ENCODE data around the gene TEX19. TPM values are rescaled to one million over a fixed set of nuclear protein-coding genes. Genes with fewer than 3 reads are reported as not detected.

Gene TEX19
- total and polyA plus RNA-seq, 10 donors = not detected

- H3K36me3 ChIP-seq = peaks cover 0 to 46% (median 24%) of the 10 kb centered on the region in 6 donors
- TF ChIP-seq CTCF (IDR thresholded peaks at IDR 0.05 in 8 of 11, conservative IDR thresholded peaks at IDR 0.05 in 3 of 11) (no peak), POLR2A (IDR thresholded peaks at IDR 0.05) (no peak), POLR2AphosphoS5 (IDR thresholded peaks at IDR 0.05) (no peak)
- H3K27me3 ChIP-seq (replicated peaks in 1 of 7) = peaks cover 0 to 17% (median 7%) of the 10 kb centered on the region in 7 donors
- H3K4me3 ChIP-seq = no peak overlapping the region
- H3K4me1 ChIP-seq = peaks cover 0 to 18% (median 5%) of the 10 kb centered on the region in 6 donors
- DNase-seq = no peak
- intact Hi-C loops (cut with DNase I; ENCODE audit: low total_unique reads) = no loop called here
- H3K9me3 ChIP-seq = no peaks in the 10 kb centered on the region
- H3K27ac ChIP-seq = no peak overlapping the region
- 91 to 98% (median 93%) methylated on average over 8 to 13 of the region's 13 CpGs for WGBS, 5 donors
These were observed 31.9 kb downstream of the TEX19 start for GRCh38 chr17:82390860-82391435.

DNA sequence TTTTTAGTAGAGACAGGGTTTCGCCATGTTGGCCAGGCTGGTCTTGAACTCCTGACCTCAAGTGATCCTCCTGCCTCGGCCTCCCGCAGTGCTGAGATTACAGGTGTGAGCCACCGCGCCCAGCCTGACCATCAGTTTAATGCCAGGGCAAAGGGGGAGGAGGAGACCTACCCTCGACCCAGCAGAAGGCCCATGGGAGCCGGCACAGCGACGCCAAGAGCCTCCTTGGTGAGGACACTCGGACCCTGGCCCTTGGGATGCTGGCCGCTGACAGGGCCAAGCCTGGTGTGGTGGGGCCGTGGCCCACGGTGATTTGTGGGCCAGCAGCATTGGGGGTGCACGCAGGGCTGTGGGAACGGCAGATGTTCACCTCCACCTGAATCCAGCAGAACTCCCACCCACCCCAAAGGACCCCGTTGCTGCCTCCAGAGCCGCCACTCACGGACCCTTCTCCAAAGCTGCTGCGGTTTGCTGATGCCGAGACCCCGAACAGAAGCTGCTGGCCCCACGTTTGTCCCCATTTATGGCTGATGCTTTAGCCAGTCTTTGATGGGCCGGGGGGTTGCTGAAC is 32.5 kb downstream of the TEX19 start:
- 92 to 96% (median 94%) methylated on average over 11 to 23 of the region's 23 CpGs for WGBS, 5 donors
- Histone ChIP-seq H3K36me3 (peaks cover 0 to 46% (median 24%) of the 10 kb centered on the region in 6 donors), H3K27me3 (replicated peaks in 1 of 7) (peaks cover 0 to 11% (median 5%) of the 10 kb centered on the region in 7 donors), H3K9me3 (no peaks in the 10 kb centered on the region), H3K27ac (no peak overlapping the region), H3K4me1 (peaks cover 0 to 15% (median 5%) of the 10 kb centered on the region in 6 donors), H3K4me3 (no peak overlapping the region)
- TF ChIP-seq POLR2AphosphoS5 (IDR thresholded peaks at IDR 0.05) = no peak
- TF ChIP-seq CTCF (IDR thresholded peaks at IDR 0.05 in 8 of 11, conservative IDR thresholded peaks at IDR 0.05 in 3 of 11) = no peak
- DNase-seq = no peak
- intact Hi-C loops (cut with DNase I; ENCODE audit: low total_unique reads) = no loop called here

DNA sequence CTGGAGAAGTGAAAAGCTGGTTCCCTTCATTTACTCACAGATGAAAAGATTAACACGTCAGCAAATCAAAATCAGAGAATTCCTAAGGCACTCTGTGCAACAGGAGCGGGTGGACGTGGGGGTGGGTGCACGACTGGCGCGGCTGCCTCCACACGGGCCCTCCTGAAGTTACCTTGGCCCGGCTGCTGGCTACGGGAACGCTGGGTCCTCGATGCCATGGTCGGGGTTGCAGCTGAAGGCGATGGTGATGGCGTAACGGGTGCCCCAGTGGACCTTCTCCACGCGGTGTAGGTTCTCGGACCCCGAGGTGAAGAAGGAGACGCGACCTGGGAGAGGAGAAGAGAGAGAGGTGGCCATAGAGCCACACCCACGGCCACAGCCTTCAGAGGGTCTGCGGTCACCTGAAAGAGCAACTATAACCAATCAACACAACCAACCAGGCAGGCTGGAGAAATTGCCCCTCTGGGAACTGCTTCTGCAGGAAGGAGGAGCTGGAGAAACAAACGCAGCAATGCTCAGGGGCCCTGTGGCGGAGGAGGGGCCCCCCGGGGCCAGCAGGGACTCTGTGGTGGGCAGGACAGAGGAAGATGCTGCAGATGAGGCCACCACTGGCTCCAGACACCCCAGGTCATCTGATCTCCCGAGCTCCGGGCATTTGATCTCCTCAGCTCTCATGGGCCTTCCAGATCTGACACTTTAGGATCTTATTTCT is 33.3 kb downstream of the TEX19 start:
- peaks cover 0 to 52% (median 24%) of the 10 kb centered on the region in 6 donors for H3K36me3 ChIP-seq
- H3K4me1 ChIP-seq = peaks cover 0 to 8% (median under 1%) of the 10 kb centered on the region in 6 donors
- no peak overlapping the region for H3K27ac ChIP-seq
- H3K27me3 ChIP-seq (replicated peaks in 1 of 7) = peaks cover 0 to 3% (median 0%) of the 10 kb centered on the region in 7 donors
- 90 to 96% (median 92%) methylated on average over 27 to 28 of the region's 28 CpGs for WGBS, 5 donors
- TF ChIP-seq POLR2AphosphoS5 (IDR thresholded peaks at IDR 0.05) (no peak), CTCF (IDR thresholded peaks at IDR 0.05 in 8 of 11, conservative IDR thresholded peaks at IDR 0.05 in 3 of 11) (no peak), POLR2A (IDR thresholded peaks at IDR 0.05) (no peak)
- intact Hi-C loops (cut with DNase I; ENCODE audit: low total_unique reads) = no loop called here
- H3K9me3 ChIP-seq = no peaks in the 10 kb centered on the region
- DNase-seq = no peak
- H3K4me3 ChIP-seq = no peak overlapping the region

DNA sequence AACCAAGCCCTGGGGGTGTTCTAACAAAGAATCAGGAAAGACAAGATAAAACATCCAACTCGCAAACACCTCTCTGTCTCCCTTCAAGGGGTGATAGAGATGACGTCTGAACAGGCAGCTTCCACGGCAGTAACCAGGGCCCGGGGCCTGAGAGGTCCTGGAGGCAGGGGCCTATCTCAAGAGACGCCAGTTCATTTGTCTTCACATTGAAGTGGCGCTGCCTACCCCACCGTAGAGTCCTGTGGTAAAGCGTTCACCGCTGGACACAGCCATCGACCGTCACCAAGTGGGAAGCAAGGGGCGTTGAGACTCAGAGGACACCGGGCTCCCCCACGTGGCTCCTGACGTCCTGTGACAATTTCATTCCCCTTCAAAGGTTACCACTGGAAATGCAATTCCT is 33.9 kb downstream of the TEX19 start:
- no peak overlapping the region for H3K4me3 ChIP-seq
- whole genome bisulfite sequencing, 5 donors = 88 to 94% (median 91%) methylated on average over 15 of the region's 15 CpGs
- no peaks in the 10 kb centered on the region for H3K27me3 ChIP-seq (replicated peaks in 1 of 7)
- H3K9me3 ChIP-seq = no peaks in the 10 kb centered on the region
- no peak overlapping the region for H3K27ac ChIP-seq
- H3K36me3 ChIP-seq = peaks cover 0 to 58% (median 24%) of the 10 kb centered on the region in 6 donors
- peaks cover 0 to 4% (median 0%) of the 10 kb centered on the region in 6 donors for H3K4me1 ChIP-seq
- no peak for DNase-seq
- no peak for TF ChIP-seq POLR2AphosphoS5 (IDR thresholded peaks at IDR 0.05)
- intact Hi-C loops (cut with DNase I; ENCODE audit: low total_unique reads) = no loop called here

Measured in spleen (tissue), 11 donors.